ENCODE results near the gene CDHR3. TPM values are rescaled to one million over a fixed set of nuclear protein-coding genes. Genes with fewer than 3 reads are reported as not detected.

Gene CDHR3
- polyA plus RNA-seq, 3 donors = 0.16 TPM; not detected in 2

GRCh38 chr7:106068986-106069385 lies 105.9 kb downstream of the CDHR3 start:
- H3K4me3 ChIP-seq (replicated peaks in 1 of 3; ENCODE audit: low read depth in 2 of 3, low read length in 3 of 3) = no peak overlapping the region
- peaks cover 0 to 3% (median 0%) of the 10 kb centered on the region in 3 donors for H3K27me3 Mint-ChIP-seq (ENCODE audit: low read depth in 3 of 3)
- no peaks in the 10 kb centered on the region for H3K9me3 ChIP-seq (replicated peaks in 1 of 2; ENCODE audit: control insufficient read depth in 1 of 2, insufficient read depth in 1 of 2, low read length in 2 of 2)
- no peak overlapping the region for H3K27ac ChIP-seq (ENCODE audit: low read depth in 1 of 2, low read length in 2 of 2)
- H3K27me3 ChIP-seq (ENCODE audit: control insufficient read depth in 2 of 2, insufficient read depth in 2 of 2, low read length in 2 of 2) = no peaks in the 10 kb centered on the region
- no peaks in the 10 kb centered on the region for H4K20me1 ChIP-seq (ENCODE audit: insufficient read depth, low read length)
- H3K36me3 ChIP-seq (replicated peaks in 1 of 2; ENCODE audit: control insufficient read depth in 1 of 2, insufficient read depth in 2 of 2, low read length in 2 of 2) = no peaks in the 10 kb centered on the region
- H3K9me3 Mint-ChIP-seq = no peaks in the 10 kb centered on the region
- TF ChIP-seq, protein P1, sequence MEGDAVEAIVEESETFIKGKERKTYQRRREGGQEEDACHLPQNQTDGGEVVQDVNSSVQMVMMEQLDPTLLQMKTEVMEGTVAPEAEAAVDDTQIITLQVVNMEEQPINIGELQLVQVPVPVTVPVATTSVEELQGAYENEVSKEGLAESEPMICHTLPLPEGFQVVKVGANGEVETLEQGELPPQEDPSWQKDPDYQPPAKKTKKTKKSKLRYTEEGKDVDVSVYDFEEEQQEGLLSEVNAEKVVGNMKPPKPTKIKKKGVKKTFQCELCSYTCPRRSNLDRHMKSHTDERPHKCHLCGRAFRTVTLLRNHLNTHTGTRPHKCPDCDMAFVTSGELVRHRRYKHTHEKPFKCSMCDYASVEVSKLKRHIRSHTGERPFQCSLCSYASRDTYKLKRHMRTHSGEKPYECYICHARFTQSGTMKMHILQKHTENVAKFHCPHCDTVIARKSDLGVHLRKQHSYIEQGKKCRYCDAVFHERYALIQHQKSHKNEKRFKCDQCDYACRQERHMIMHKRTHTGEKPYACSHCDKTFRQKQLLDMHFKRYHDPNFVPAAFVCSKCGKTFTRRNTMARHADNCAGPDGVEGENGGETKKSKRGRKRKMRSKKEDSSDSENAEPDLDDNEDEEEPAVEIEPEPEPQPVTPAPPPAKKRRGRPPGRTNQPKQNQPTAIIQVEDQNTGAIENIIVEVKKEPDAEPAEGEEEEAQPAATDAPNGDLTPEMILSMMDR (IDR thresholded peaks at IDR 0.05) = no peak
- H3K79me2 ChIP-seq (ENCODE audit: insufficient read depth, low read length) = no peaks in the 10 kb centered on the region
- 65% methylated on average over 2 of the region's 3 CpGs for WGBS (ENCODE audit: insufficient coverage)
- H3K4me1 Mint-ChIP-seq = peaks cover 36% of the 10 kb centered on the region
- peaks cover 16 to 24% of the 10 kb centered on the region in 2 donors for H3K4me1 ChIP-seq (ENCODE audit: control insufficient read depth in 1 of 2, insufficient read depth in 2 of 2, low read length in 2 of 2)
- no peak overlapping the region for H3K27ac Mint-ChIP-seq
- no peaks in the 10 kb centered on the region for H3K36me3 Mint-ChIP-seq
- intact Hi-C loops (cut with micrococcal nuclease) = no loop called here
- H3K4me2 ChIP-seq (replicated peaks; ENCODE audit: extremely low read depth, low read length, poor library complexity, severe bottlenecking) = no peak overlapping the region
- no peak overlapping the region for H2AFZ ChIP-seq (ENCODE audit: insufficient read depth, low read depth, low read length, poor library complexity, severe bottlenecking)
- no peak overlapping the region for H3K9ac ChIP-seq (ENCODE audit: insufficient read depth, low read length, poor library complexity, severe bottlenecking)
- no peak overlapping the region for H3K4me3 Mint-ChIP-seq
- DNase-seq = no peak

DNA sequence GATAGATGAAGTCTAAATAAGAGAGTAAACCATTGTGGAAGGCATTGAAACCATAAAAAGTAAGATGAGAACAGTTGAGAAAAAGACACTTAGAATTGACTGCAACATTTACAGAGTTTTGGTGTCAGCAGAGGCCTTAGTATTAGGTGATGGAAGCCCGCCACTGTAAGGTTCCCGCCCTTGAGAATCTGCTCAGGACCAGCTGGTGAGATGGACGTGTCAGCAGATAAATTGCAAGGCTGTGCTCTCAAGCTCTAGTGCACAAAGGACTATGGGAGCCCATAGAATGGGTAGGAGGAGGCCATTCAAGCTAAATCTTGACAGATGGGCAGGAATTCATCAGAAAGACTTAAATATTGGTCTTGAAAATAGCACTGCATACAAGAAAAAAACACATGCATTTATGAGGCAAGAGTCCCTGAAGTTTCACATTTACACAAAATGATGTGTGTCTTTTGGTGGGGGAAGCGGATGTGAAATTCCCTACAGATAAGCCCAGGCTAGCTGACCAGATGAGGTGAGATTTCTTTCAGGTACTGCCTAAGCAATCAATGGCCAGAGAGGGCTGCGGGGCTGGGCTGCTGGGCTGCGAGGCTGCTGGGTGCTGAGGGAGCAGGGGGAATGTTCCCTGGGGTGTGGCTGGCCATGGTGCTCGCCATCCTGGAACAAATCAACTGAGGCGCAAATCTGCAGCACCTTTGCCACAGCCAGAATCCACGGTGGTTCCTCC lies 106.6 kb downstream of the CDHR3 start:
- Mint-ChIP-seq H3K27me3 (ENCODE audit: low read depth in 3 of 3) (peaks cover 0 to 3% (median 1%) of the 10 kb centered on the region in 3 donors), H3K4me1 (peaks cover 36% of the 10 kb centered on the region), H3K9me3 (no peaks in the 10 kb centered on the region), H3K27ac (no peak overlapping the region), H3K4me3 (no peak overlapping the region), H3K36me3 (no peaks in the 10 kb centered on the region)
- Histone ChIP-seq H3K9ac (ENCODE audit: insufficient read depth, low read length, poor library complexity, severe bottlenecking) (no peak overlapping the region), H3K36me3 (replicated peaks in 1 of 2; ENCODE audit: control insufficient read depth in 1 of 2, insufficient read depth in 2 of 2, low read length in 2 of 2) (no peaks in the 10 kb centered on the region), H3K9me3 (replicated peaks in 1 of 2; ENCODE audit: control insufficient read depth in 1 of 2, insufficient read depth in 1 of 2, low read length in 2 of 2) (no peaks in the 10 kb centered on the region), H3K4me1 (ENCODE audit: control insufficient read depth in 1 of 2, insufficient read depth in 2 of 2, low read length in 2 of 2) (peaks cover 16 to 24% of the 10 kb centered on the region in 2 donors), H2AFZ (ENCODE audit: insufficient read depth, low read depth, low read length, poor library complexity, severe bottlenecking) (no peak overlapping the region), H3K27ac (ENCODE audit: low read depth in 1 of 2, low read length in 2 of 2) (no peak overlapping the region), H3K27me3 (ENCODE audit: control insufficient read depth in 2 of 2, insufficient read depth in 2 of 2, low read length in 2 of 2) (no peaks in the 10 kb centered on the region), H3K79me2 (ENCODE audit: insufficient read depth, low read length) (no peaks in the 10 kb centered on the region), H4K20me1 (ENCODE audit: insufficient read depth, low read length) (no peaks in the 10 kb centered on the region), H3K4me2 (replicated peaks; ENCODE audit: extremely low read depth, low read length, poor library complexity, severe bottlenecking) (no peak overlapping the region), H3K4me3 (replicated peaks in 1 of 3; ENCODE audit: low read depth in 2 of 3, low read length in 3 of 3) (no peak overlapping the region)
- no peak for DNase-seq
- TF ChIP-seq, protein P1 (IDR thresholded peaks at IDR 0.05) = no peak
- intact Hi-C loops (cut with micrococcal nuclease) = no loop called here
- 74% methylated on average over 9 of the region's 9 CpGs for WGBS (ENCODE audit: insufficient coverage)

All from CD14-positive monocyte (primary cell).